ENCODE results near the gene MYOM1. TPM values are rescaled to one million over a fixed set of nuclear protein-coding genes. Genes with fewer than 3 reads are reported as not detected.
A peak's percentile ranks its signal among the peaks of the same experiment; 100 is the strongest.

Gene MYOM1
- total RNA-seq, 2 experiments from 2014 or later = 2.4 to 3.8 TPM

DNA sequence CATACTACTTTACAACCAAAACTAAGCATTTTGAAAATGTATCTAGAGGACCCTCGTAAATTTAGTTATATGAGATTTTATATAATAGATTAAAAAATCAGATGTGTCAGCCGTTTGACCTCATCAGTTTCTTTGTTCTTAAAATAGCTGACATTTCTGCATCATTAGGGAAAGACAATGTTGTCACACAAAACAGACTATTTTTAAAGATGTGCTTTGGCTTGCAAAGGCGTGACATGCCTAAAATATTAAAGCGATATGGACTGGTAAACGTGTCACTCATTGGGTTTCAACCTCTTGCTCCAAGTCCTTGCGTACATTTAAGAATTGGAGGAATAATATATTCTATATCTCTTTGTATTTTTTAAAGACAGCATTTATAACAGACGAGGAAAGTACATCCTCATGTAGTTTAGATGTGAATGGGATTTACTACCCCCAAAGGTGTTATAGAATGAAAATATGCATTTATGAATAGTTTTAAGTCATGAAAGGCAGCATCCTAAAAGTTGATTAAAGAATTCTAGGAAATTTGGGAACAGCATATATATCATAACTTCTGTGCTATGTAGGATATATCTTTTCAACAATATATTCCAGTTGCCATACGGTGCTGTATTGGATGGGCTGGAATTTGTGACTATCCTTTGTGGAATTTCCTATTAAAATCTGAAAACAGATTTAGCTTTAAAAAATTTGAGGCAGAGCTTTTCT is 31.6 kb upstream of the MYOM1 start:
- Histone ChIP-seq H3K4me3 (ENCODE audit: low read depth, low read length, poor library complexity, severe bottlenecking) (no peak overlapping the region), H3K27ac (ENCODE audit: low read depth, low read length, poor library complexity, severe bottlenecking) (no peak overlapping the region), H2AFZ (ENCODE audit: low read length) (no peak overlapping the region), H3K9me3 (ENCODE audit: low read length) (no peaks in the 10 kb centered on the region), H3K9me2 (ENCODE audit: insufficient read depth, low read length) (no peaks in the 10 kb centered on the region), H3K4me1 (ENCODE audit: insufficient read depth, low read length, poor library complexity, severe bottlenecking) (peaks cover 62% of the 10 kb centered on the region), H3K36me3 (ENCODE audit: insufficient read depth, low read length) (peaks cover 71% of the 10 kb centered on the region), H3K4me2 (ENCODE audit: low read length) (peak overlapping the region; percentile 49), H3K79me2 (ENCODE audit: insufficient read depth, low read depth, low read length) (peaks cover 80% of the 10 kb centered on the region), H4K20me1 (ENCODE audit: insufficient read depth, low read length) (peaks cover 21% of the 10 kb centered on the region)
- DNase-seq (ENCODE audit: low spot score) = no peak
- ChIA-PET POLR2A (interaction anchor here (0.6 to 1.2 kb wide), 4 partner anchors 9 to 97 kb away, joined by 3 to 9 read pairs (median 5); no protein-coding TSS in a partner anchor), CTCF (ENCODE audit: unreplicated experiment) (no interaction called here)
- no TSS peak for BruUV-seq (replicated peaks)
- no peak for TF ChIP-seq EZH2phosphoT487 (IDR thresholded peaks at IDR 0.05; ENCODE audit: borderline replicate concordance, low read depth, low read length)
- TF ChIP-seq, protein P1, sequence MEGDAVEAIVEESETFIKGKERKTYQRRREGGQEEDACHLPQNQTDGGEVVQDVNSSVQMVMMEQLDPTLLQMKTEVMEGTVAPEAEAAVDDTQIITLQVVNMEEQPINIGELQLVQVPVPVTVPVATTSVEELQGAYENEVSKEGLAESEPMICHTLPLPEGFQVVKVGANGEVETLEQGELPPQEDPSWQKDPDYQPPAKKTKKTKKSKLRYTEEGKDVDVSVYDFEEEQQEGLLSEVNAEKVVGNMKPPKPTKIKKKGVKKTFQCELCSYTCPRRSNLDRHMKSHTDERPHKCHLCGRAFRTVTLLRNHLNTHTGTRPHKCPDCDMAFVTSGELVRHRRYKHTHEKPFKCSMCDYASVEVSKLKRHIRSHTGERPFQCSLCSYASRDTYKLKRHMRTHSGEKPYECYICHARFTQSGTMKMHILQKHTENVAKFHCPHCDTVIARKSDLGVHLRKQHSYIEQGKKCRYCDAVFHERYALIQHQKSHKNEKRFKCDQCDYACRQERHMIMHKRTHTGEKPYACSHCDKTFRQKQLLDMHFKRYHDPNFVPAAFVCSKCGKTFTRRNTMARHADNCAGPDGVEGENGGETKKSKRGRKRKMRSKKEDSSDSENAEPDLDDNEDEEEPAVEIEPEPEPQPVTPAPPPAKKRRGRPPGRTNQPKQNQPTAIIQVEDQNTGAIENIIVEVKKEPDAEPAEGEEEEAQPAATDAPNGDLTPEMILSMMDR (conservative IDR thresholded peaks at IDR 0.05; ENCODE audit: low read length) = no peak
- intact Hi-C loops (cut with micrococcal nuclease; ENCODE audit: unreplicated experiment) = no loop called here

DNA sequence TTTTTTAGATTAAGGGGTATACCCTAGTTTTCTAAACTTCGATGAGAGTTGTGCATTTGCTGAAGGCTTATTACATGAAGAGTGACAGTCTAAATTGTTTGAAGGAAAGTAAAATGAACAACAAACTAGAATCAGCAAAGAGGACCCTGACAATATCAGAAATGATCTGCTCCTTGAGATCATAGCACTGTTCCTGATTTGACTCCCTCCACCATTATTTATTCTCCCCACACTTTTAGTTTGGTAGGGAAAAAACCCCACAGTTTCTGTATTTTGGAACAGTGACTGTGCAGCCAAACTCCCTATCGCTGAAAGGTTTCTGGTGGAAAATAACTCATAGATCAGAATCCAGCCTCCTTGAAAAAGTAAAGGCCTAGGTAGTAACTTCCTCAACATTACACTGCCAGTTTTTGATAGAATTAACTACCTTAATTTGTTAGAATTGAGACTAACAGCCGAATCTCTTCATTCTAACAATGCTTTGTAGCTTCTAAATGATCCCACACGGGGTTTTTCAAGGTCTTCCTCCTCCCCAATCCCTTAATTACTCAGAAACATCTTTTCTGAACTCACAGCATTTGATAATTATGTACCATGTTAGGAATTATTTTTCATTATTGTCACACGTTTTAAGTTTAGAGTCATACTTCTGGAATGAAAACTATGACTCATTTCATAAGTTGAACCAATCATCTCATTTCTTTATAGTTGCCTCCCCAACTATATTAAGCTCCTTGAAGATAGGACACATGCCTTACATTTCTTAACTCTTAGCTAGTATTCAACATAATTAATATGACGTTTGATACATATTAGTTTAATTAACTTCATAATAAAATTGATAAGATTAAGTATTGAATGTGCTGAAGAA is 30.7 kb upstream of the MYOM1 start:
- TF ChIP-seq, protein P1 (conservative IDR thresholded peaks at IDR 0.05; ENCODE audit: low read length) = no peak
- no peak for TF ChIP-seq EZH2phosphoT487 (IDR thresholded peaks at IDR 0.05; ENCODE audit: borderline replicate concordance, low read depth, low read length)
- H3K9me2 ChIP-seq (ENCODE audit: insufficient read depth, low read length) = no peaks in the 10 kb centered on the region
- peak overlapping the region; percentile 33 for H3K4me3 ChIP-seq (ENCODE audit: low read depth, low read length, poor library complexity, severe bottlenecking)
- H2AFZ ChIP-seq (ENCODE audit: low read length) = no peak overlapping the region
- H3K4me1 ChIP-seq (ENCODE audit: insufficient read depth, low read length, poor library complexity, severe bottlenecking) = peaks cover 59% of the 10 kb centered on the region
- H3K4me2 ChIP-seq (ENCODE audit: low read length) = peak overlapping the region; percentile 49
- H4K20me1 ChIP-seq (ENCODE audit: insufficient read depth, low read length) = peaks cover 21% of the 10 kb centered on the region
- H3K27ac ChIP-seq (ENCODE audit: low read depth, low read length, poor library complexity, severe bottlenecking) = no peak overlapping the region
- ChIA-PET CTCF (ENCODE audit: unreplicated experiment) (no interaction called here), POLR2A (interaction anchor here (0.5 to 2.6 kb wide), 10 partner anchors 9 to 289 kb away, joined by 3 to 13 read pairs (median 3); no protein-coding TSS in a partner anchor)
- no TSS peak for BruUV-seq (replicated peaks)
- H3K9me3 ChIP-seq (ENCODE audit: low read length) = no peaks in the 10 kb centered on the region
- DNase-seq (ENCODE audit: low spot score) = no peak
- H3K36me3 ChIP-seq (ENCODE audit: insufficient read depth, low read length) = peaks cover 61% of the 10 kb centered on the region
- H3K79me2 ChIP-seq (ENCODE audit: insufficient read depth, low read depth, low read length) = peaks cover 83% of the 10 kb centered on the region
- intact Hi-C loops (cut with micrococcal nuclease; ENCODE audit: unreplicated experiment) = no loop called here
